ENCODE data around the gene CHST11. TPM values are rescaled to one million over a fixed set of nuclear protein-coding genes. Genes with fewer than 3 reads are reported as not detected.

Gene CHST11
- total and polyA plus RNA-seq, 2 of the 4 experiments (the other 2 are of a cell fraction), result 1.4 to 2.7 TPM

GRCh38 chr12:104415342-104415980 lies 41.3 kb upstream of the CHST11 start:
- CTCF ChIA-PET, result no interaction called here
- no peak for DNase-seq
- no peak overlapping the region for H3K4me2 ChIP-seq (ENCODE audit: low read depth, low read length)
- no peak overlapping the region for H2AFZ ChIP-seq (replicated peaks; ENCODE audit: low read length, poor library complexity)
- dilution Hi-C loops (cut with HindIII; ENCODE audit: low sequenced_read_pairs, unreplicated experiment) (no loop called here), intact Hi-C loops (cut with micrococcal nuclease) (no loop called here), in situ Hi-C loops (cut with MboI; ENCODE audit: low sequenced_read_pairs) (no loop called here)
- no peaks in the 10 kb centered on the region for H3K4me1 ChIP-seq (ENCODE audit: control insufficient read depth, insufficient read depth, low read length)
- H2AK5ac ChIP-seq (ENCODE audit: low read depth, low read length), result no peak overlapping the region
- no peak overlapping the region for H4K8ac ChIP-seq (ENCODE audit: low read depth in 2 of 2, low read length in 2 of 2)
- no peak overlapping the region for H3K9ac ChIP-seq (ENCODE audit: low read depth, low read length)
- no peak for TF ChIP-seq RCOR1 (IDR thresholded peaks at IDR 0.05; ENCODE audit: insufficient replicate concordance, low read length)
- no peak for TF ChIP-seq POLR2A (IDR thresholded peaks at IDR 0.05; ENCODE audit: low read depth, low read length)
- TF ChIP-seq, protein P1, sequence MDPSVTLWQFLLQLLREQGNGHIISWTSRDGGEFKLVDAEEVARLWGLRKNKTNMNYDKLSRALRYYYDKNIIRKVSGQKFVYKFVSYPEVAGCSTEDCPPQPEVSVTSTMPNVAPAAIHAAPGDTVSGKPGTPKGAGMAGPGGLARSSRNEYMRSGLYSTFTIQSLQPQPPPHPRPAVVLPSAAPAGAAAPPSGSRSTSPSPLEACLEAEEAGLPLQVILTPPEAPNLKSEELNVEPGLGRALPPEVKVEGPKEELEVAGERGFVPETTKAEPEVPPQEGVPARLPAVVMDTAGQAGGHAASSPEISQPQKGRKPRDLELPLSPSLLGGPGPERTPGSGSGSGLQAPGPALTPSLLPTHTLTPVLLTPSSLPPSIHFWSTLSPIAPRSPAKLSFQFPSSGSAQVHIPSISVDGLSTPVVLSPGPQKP (IDR thresholded peaks at IDR 0.05; ENCODE audit: borderline replicate concordance, low read depth, low read length), result no peak
- TF ChIP-seq CTCF (conservative IDR thresholded peaks at IDR 0.05; ENCODE audit: low read depth, low read length), result no peak
- TF ChIP-seq NFE2L2 (IDR thresholded peaks at IDR 0.05; ENCODE audit: low read depth, low read length), result no peak
- TF ChIP-seq MAZ (IDR thresholded peaks at IDR 0.05; ENCODE audit: borderline replicate concordance, low read depth, low read length), result no peak
- no peak for TF ChIP-seq MXI1 (IDR thresholded peaks at IDR 0.05; ENCODE audit: borderline replicate concordance, low read depth, low read length)
- no peak for TF ChIP-seq RFX5 (IDR thresholded peaks at IDR 0.05; ENCODE audit: low read depth, low read length)
- no peak for TF ChIP-seq USF2 (IDR thresholded peaks at IDR 0.05; ENCODE audit: low read depth, low read length)
- no peak for TF ChIP-seq BHLHE40 (IDR thresholded peaks at IDR 0.05; ENCODE audit: low read depth, low read length)
- TF ChIP-seq CEBPB (IDR thresholded peaks at IDR 0.05; ENCODE audit: low read depth, low read length), result no peak
- TF ChIP-seq RAD21 (IDR thresholded peaks at IDR 0.05; ENCODE audit: low read length), result no peak
- no peak for TF ChIP-seq MAFK (IDR thresholded peaks at IDR 0.05; ENCODE audit: low read depth, low read length)
- no peak for TF ChIP-seq CHD1 (IDR thresholded peaks at IDR 0.05; ENCODE audit: low read depth, low read length)
- no peak overlapping the region for H3K4ac ChIP-seq (ENCODE audit: low read depth, low read length)
- H3K79me1 ChIP-seq (ENCODE audit: low read depth in 1 of 2, low read length in 2 of 2), result no peaks in the 10 kb centered on the region
- 82% methylated on average over 5 of the region's 9 CpGs; no CpG with 5 or more reads in 1 of the 2 experiments for WGBS, 2 experiments (ENCODE audit: extremely low coverage in 2 of 2, insufficient read length in 1 of 2)
- H3K27me3 ChIP-seq (ENCODE audit: control insufficient read depth, insufficient read depth, low read length), result peaks cover 35% of the 10 kb centered on the region
- no TSS peak for BruUV-seq (replicated peaks)
- no peak overlapping the region for H2BK5ac ChIP-seq (ENCODE audit: low read depth, low read length, poor library complexity, severe bottlenecking)
- H2BK15ac ChIP-seq (ENCODE audit: low read depth, low read length), result no peak overlapping the region
- H3K27ac ChIP-seq (ENCODE audit: insufficient read depth, low read length), result no peak overlapping the region
- H2BK20ac ChIP-seq (ENCODE audit: low read depth, low read length), result no peak overlapping the region
- no peaks in the 10 kb centered on the region for H3K9me3 ChIP-seq (ENCODE audit: control insufficient read depth, insufficient read depth, low read length)
- POLR2A ChIA-PET (ENCODE audit: unreplicated experiment), result no interaction called here
- no peak overlapping the region for H2BK120ac ChIP-seq (ENCODE audit: low read depth, low read length)
- no peak overlapping the region for H4K5ac ChIP-seq (ENCODE audit: low read depth, low read length)
- H3K4me3 ChIP-seq (ENCODE audit: insufficient read depth, low read depth, low read length), result no peak overlapping the region
- no peak for ATAC-seq (ENCODE audit: low read depth)
- H4K20me1 ChIP-seq (ENCODE audit: insufficient read depth, low read length), result no peaks in the 10 kb centered on the region
- H3K36me3 ChIP-seq (ENCODE audit: control insufficient read depth, insufficient read depth, low read length), result no peaks in the 10 kb centered on the region
- H2AK9ac ChIP-seq (replicated peaks; ENCODE audit: low read depth, low read length, poor library complexity), result no peak overlapping the region
- H3K18ac ChIP-seq (ENCODE audit: low read depth, low read length), result no peak overlapping the region
- no peak overlapping the region for H4K91ac ChIP-seq (ENCODE audit: insufficient read depth, low read depth, low read length)
- no peak overlapping the region for H3K56ac ChIP-seq (ENCODE audit: extremely low read depth, insufficient read depth, low read length)
- H3K14ac ChIP-seq (replicated peaks; ENCODE audit: low read depth, low read length), result no peak overlapping the region
- no peak overlapping the region for H3K23ac ChIP-seq (ENCODE audit: low read depth, low read length)
- no peaks in the 10 kb centered on the region for H3K9me1 ChIP-seq (ENCODE audit: insufficient read depth, low read length)
